WTC11 (cell line): Measurements from ENCODE around the gene SYTL2. TPM values are rescaled to one million over a fixed set of nuclear protein-coding genes. Genes with fewer than 3 reads are reported as not detected.

Source experiments
- ATAC-seq: fragments of 200-7000 bp; cut with Tn5 transposase; 2 replicates; pipeline ENCODE4 v1.10.0; 2021; ENCODE audit warnings: mild to moderate bottlenecking, moderate library complexity
- CTCF ChIA-PET: fragments of 300-600 bp; sonication (Branson Sonifier 250); formaldehyde crosslinking; loops from one replicate; lab custom pipeline; 2021; ENCODE audit warnings: antibody characterized with exemption; lab: Charles Lee
- POLR2A ChIA-PET: fragments of 350-600 bp; sonication (Branson Sonifier 250); formaldehyde crosslinking; loops from one replicate; lab custom pipeline; 2021; ENCODE audit warnings: antibody characterized with exemption; lab: Charles Lee
- DNase-seq: peaks from one replicate; pipeline ENCODE4 v3.0.0; 2021; ENCODE audit warnings: low spot score
- H3K27ac Mint-ChIP-seq: 2 replicates; pipeline ENCODE4 v1.8.0; 2021; ENCODE audit warnings: mixed read lengths
- H3K27me3 Mint-ChIP-seq: 2 replicates; pipeline ENCODE4 v1.8.0; 2021; ENCODE audit warnings: low read depth, mild to moderate bottlenecking, moderate library complexity, mixed read lengths
- H3K36me3 Mint-ChIP-seq: 2 replicates; pipeline ENCODE4 v1.8.0; 2021; ENCODE audit warnings: mixed read lengths
- H3K4me1 Mint-ChIP-seq: 2 replicates; pipeline ENCODE4 v1.8.0; 2022; ENCODE audit warnings: mixed read lengths
- H3K4me3 Mint-ChIP-seq: 2 replicates; pipeline ENCODE4 v1.8.0; 2021; ENCODE audit warnings: mild to moderate bottlenecking, moderate library complexity, mixed read lengths
- H3K9me3 Mint-ChIP-seq: 2 replicates; pipeline ENCODE4 v1.8.0; 2021; ENCODE audit warnings: mixed read lengths
- CREB1 ChIP-seq: sonication (generic); formaldehyde crosslinking; IDR thresholded peaks from 2 replicates; pipeline ENCODE4 v1.8.0; 2023; ENCODE audit warnings: mild to moderate bottlenecking, missing genetic modification reagents
- ELF4 ChIP-seq: sonication (generic); formaldehyde crosslinking; IDR thresholded peaks from 2 replicates; pipeline ENCODE4 v1.8.1; 2022; ENCODE audit warnings: low read depth, mild to moderate bottlenecking, moderate library complexity, missing genetic modification reagents
- ESRRA ChIP-seq: sonication (generic); formaldehyde crosslinking; IDR thresholded peaks from 2 replicates; pipeline ENCODE4 v1.8.1; 2022; ENCODE audit warnings: mild to moderate bottlenecking, missing genetic modification reagents, borderline replicate concordance
- FOXJ3 ChIP-seq: sonication (generic); formaldehyde crosslinking; IDR thresholded peaks from 2 replicates; pipeline ENCODE4 v1.9.0; 2021; ENCODE audit warnings: missing genetic modification reagents, mild to moderate bottlenecking, borderline replicate concordance
- FOXP1 ChIP-seq: sonication (generic); formaldehyde crosslinking; IDR thresholded peaks from 2 replicates; pipeline ENCODE4 v1.8.0; 2022; ENCODE audit warnings: missing genetic modification reagents, mild to moderate bottlenecking, moderate library complexity, borderline replicate concordance
- GABPB1 ChIP-seq: sonication (generic); formaldehyde crosslinking; IDR thresholded peaks from 2 replicates; pipeline ENCODE4 v1.8.1; 2023; ENCODE audit warnings: mild to moderate bottlenecking, missing genetic modification reagents
- JUN ChIP-seq: sonication (generic); formaldehyde crosslinking; IDR thresholded peaks from 2 replicates; pipeline ENCODE4 v1.8.0; 2023; ENCODE audit warnings: mild to moderate bottlenecking, missing genetic modification reagents
- MYBL2 ChIP-seq: sonication (generic); formaldehyde crosslinking; IDR thresholded peaks from 2 replicates; pipeline ENCODE4 v1.8.1; 2023; ENCODE audit warnings: mild to moderate bottlenecking, moderate library complexity, missing genetic modification reagents
- RORB ChIP-seq: fragments of 250-450 bp; sonication (Bioruptor Pico); IDR thresholded peaks from 2 replicates; pipeline ENCODE4 v1.9.0; 2021; ENCODE audit warnings: mild to moderate bottlenecking
- SOX15 ChIP-seq: fragments of 250-450 bp; sonication (Bioruptor Pico); IDR thresholded peaks from 2 replicates; pipeline ENCODE4 v1.9.0; 2021; ENCODE audit warnings: mild to moderate bottlenecking
- TEAD4 ChIP-seq: sonication (generic); formaldehyde crosslinking; IDR thresholded peaks from 2 replicates; pipeline ENCODE4 v1.8.0; 2022; ENCODE audit warnings: mild to moderate bottlenecking, missing genetic modification reagents
- ZNF263 ChIP-seq: sonication (generic); formaldehyde crosslinking; IDR thresholded peaks from 2 replicates; pipeline ENCODE4 v1.8.1; 2022; ENCODE audit warnings: low read depth, mild to moderate bottlenecking, moderate library complexity, missing genetic modification reagents
- ZNF396 ChIP-seq: fragments of 250-450 bp; sonication (Bioruptor Pico); IDR thresholded peaks from 2 replicates; pipeline ENCODE4 v1.8.0; 2021; ENCODE audit warnings: mild to moderate bottlenecking, moderate library complexity, borderline replicate concordance
- ZNF423 ChIP-seq: fragments of 250-450 bp; sonication (Bioruptor Pico); IDR thresholded peaks from 2 replicates; pipeline ENCODE4 v2.1.2; 2022; ENCODE audit warnings: mild to moderate bottlenecking, moderate library complexity
- total RNA-seq: library from RNA; stranded (reverse); gene quantifications from 3 replicates; pipeline ENCODE4 v1.2.3, GENCODE V29; 2021
- TF ChIP-seq, protein P1 (sequence below): fragments of 250-450 bp; sonication (Bioruptor Pico); IDR thresholded peaks from 2 replicates; pipeline ENCODE4 v1.9.0; 2021; ENCODE audit warnings: mild to moderate bottlenecking
- TF ChIP-seq, protein P2 (sequence below): fragments of 200-600 bp; IDR thresholded peaks from 2 replicates; pipeline ENCODE4 v1.8.0; 2022; ENCODE audit warnings: antibody characterized with exemption
- TF ChIP-seq, protein P3 (sequence below): sonication (generic); formaldehyde crosslinking; IDR thresholded peaks from 2 replicates; pipeline ENCODE4 v1.8.1; 2022; ENCODE audit warnings: low read depth, mild to moderate bottlenecking, moderate library complexity, missing genetic modification reagents, borderline replicate concordance
- TF ChIP-seq, protein P4 (sequence below): sonication (generic); formaldehyde crosslinking; IDR thresholded peaks from 2 replicates; pipeline ENCODE4 v1.8.0; 2022; ENCODE audit warnings: mild to moderate bottlenecking, missing genetic modification reagents
- TF ChIP-seq, protein P5 (sequence below): sonication (generic); formaldehyde crosslinking; IDR thresholded peaks from 2 replicates; pipeline ENCODE4 v1.8.0; 2022; ENCODE audit warnings: mild to moderate bottlenecking, missing genetic modification reagents
- TF ChIP-seq, protein P6 (sequence below): sonication (generic); formaldehyde crosslinking; conservative IDR thresholded peaks from 2 replicates; pipeline ENCODE4 v1.8.1; 2023; ENCODE audit warnings: mild to moderate bottlenecking, low read depth, missing genetic modification reagents, moderate library complexity

The SYTL2 gene
- total RNA-seq, 1 experiment from 2014 or later = 7.1 TPM

DNA sequence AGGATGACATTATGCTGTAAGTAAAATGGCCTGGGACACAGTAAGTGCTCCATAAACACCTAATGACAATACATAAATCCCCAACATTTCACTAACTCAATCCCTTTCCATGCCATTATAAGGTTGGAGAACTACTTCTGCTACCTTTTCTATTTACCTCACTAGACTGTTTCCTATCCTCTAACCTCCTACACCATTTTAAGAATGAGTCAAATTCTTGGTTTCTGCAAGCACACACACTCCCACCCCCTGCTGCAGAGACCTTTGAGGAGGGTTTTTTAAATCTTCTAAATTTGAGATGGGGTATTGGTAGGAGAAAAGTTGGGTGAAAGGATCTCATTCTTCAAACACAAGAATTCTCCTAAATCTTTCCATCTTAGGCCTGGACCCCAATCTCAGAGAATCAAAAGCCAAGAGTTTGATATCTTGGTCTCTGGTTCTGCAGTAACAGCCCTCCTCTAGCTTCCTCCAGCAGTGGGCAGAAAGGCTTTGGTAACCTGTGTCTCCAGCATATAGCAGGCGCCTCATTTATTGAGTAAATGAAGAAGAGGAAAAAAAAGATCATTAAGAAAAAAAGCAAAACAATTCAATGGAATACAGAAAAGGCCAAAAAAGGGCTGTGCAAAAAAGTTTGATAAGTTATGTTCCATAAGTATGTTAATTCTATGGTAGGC is 42.3 kb downstream of the SYTL2 start:
- H3K4me3 Mint-ChIP-seq = no peak overlapping the region
- POLR2A ChIA-PET = no interaction called here
- CTCF ChIA-PET = no interaction called here
- DNase-seq = no peak
- peaks cover 18% of the 10 kb centered on the region for H3K9me3 Mint-ChIP-seq
- no peak for ATAC-seq
- H3K27me3 Mint-ChIP-seq = no peaks in the 10 kb centered on the region; the same call in none of the 2 replicates
- H3K4me1 Mint-ChIP-seq = peaks cover 15% of the 10 kb centered on the region
- peaks cover 9% of the 10 kb centered on the region; the same call in 1 of the 2 replicates for H3K36me3 Mint-ChIP-seq
- TF ChIP-seq, protein P1, sequence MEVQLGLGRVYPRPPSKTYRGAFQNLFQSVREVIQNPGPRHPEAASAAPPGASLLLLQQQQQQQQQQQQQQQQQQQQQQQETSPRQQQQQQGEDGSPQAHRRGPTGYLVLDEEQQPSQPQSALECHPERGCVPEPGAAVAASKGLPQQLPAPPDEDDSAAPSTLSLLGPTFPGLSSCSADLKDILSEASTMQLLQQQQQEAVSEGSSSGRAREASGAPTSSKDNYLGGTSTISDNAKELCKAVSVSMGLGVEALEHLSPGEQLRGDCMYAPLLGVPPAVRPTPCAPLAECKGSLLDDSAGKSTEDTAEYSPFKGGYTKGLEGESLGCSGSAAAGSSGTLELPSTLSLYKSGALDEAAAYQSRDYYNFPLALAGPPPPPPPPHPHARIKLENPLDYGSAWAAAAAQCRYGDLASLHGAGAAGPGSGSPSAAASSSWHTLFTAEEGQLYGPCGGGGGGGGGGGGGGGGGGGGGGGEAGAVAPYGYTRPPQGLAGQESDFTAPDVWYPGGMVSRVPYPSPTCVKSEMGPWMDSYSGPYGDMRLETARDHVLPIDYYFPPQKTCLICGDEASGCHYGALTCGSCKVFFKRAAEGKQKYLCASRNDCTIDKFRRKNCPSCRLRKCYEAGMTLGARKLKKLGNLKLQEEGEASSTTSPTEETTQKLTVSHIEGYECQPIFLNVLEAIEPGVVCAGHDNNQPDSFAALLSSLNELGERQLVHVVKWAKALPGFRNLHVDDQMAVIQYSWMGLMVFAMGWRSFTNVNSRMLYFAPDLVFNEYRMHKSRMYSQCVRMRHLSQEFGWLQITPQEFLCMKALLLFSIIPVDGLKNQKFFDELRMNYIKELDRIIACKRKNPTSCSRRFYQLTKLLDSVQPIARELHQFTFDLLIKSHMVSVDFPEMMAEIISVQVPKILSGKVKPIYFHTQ (CRISPR knock-in tag) = no peak
- TF ChIP-seq, protein P2, sequence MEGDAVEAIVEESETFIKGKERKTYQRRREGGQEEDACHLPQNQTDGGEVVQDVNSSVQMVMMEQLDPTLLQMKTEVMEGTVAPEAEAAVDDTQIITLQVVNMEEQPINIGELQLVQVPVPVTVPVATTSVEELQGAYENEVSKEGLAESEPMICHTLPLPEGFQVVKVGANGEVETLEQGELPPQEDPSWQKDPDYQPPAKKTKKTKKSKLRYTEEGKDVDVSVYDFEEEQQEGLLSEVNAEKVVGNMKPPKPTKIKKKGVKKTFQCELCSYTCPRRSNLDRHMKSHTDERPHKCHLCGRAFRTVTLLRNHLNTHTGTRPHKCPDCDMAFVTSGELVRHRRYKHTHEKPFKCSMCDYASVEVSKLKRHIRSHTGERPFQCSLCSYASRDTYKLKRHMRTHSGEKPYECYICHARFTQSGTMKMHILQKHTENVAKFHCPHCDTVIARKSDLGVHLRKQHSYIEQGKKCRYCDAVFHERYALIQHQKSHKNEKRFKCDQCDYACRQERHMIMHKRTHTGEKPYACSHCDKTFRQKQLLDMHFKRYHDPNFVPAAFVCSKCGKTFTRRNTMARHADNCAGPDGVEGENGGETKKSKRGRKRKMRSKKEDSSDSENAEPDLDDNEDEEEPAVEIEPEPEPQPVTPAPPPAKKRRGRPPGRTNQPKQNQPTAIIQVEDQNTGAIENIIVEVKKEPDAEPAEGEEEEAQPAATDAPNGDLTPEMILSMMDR = no peak
- TF ChIP-seq ESRRA (CRISPR knock-in tag) = no peak
- TF ChIP-seq FOXP1 (CRISPR knock-in tag) = no peak
- TF ChIP-seq, protein P3, sequence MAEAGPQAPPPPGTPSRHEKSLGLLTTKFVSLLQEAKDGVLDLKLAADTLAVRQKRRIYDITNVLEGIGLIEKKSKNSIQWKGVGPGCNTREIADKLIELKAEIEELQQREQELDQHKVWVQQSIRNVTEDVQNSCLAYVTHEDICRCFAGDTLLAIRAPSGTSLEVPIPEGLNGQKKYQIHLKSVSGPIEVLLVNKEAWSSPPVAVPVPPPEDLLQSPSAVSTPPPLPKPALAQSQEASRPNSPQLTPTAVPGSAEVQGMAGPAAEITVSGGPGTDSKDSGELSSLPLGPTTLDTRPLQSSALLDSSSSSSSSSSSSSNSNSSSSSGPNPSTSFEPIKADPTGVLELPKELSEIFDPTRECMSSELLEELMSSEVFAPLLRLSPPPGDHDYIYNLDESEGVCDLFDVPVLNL (CRISPR knock-in tag) = no peak
- no peak for TF ChIP-seq ZNF396 (CRISPR knock-in tag)
- TF ChIP-seq MYBL2 (CRISPR knock-in tag) = no peak
- TF ChIP-seq, protein P4, sequence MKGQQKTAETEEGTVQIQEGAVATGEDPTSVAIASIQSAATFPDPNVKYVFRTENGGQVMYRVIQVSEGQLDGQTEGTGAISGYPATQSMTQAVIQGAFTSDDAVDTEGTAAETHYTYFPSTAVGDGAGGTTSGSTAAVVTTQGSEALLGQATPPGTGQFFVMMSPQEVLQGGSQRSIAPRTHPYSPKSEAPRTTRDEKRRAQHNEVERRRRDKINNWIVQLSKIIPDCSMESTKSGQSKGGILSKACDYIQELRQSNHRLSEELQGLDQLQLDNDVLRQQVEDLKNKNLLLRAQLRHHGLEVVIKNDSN (CRISPR knock-in tag) = no peak
- TF ChIP-seq RORB = no peak
- no peak for TF ChIP-seq GABPB1 (CRISPR knock-in tag)
- TF ChIP-seq, protein P5, sequence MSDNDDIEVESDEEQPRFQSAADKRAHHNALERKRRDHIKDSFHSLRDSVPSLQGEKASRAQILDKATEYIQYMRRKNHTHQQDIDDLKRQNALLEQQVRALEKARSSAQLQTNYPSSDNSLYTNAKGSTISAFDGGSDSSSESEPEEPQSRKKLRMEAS (CRISPR knock-in tag) = no peak
- no peak for TF ChIP-seq ZNF263 (CRISPR knock-in tag)
- TF ChIP-seq, protein P6, sequence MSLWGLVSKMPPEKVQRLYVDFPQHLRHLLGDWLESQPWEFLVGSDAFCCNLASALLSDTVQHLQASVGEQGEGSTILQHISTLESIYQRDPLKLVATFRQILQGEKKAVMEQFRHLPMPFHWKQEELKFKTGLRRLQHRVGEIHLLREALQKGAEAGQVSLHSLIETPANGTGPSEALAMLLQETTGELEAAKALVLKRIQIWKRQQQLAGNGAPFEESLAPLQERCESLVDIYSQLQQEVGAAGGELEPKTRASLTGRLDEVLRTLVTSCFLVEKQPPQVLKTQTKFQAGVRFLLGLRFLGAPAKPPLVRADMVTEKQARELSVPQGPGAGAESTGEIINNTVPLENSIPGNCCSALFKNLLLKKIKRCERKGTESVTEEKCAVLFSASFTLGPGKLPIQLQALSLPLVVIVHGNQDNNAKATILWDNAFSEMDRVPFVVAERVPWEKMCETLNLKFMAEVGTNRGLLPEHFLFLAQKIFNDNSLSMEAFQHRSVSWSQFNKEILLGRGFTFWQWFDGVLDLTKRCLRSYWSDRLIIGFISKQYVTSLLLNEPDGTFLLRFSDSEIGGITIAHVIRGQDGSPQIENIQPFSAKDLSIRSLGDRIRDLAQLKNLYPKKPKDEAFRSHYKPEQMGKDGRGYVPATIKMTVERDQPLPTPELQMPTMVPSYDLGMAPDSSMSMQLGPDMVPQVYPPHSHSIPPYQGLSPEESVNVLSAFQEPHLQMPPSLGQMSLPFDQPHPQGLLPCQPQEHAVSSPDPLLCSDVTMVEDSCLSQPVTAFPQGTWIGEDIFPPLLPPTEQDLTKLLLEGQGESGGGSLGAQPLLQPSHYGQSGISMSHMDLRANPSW (CRISPR knock-in tag) = no peak
- no peak for TF ChIP-seq FOXJ3 (CRISPR knock-in tag)
- no peak for TF ChIP-seq JUN (CRISPR knock-in tag)
- TF ChIP-seq TEAD4 (CRISPR knock-in tag) = no peak
- TF ChIP-seq ELF4 = no peak
- no peak for TF ChIP-seq ZNF423 (CRISPR knock-in tag)
- TF ChIP-seq SOX15 = no peak
- no peak for TF ChIP-seq CREB1
- no peak overlapping the region for H3K27ac Mint-ChIP-seq
